ENCODE measurements around the gene MATR3. TPM values are rescaled to one million over a fixed set of nuclear protein-coding genes. Genes with fewer than 3 reads are reported as not detected.
A peak's percentile ranks its signal among the peaks of the same experiment; 100 is the strongest.

MATR3 gene
- total RNA-seq, 6 experiments from 2014 or later: 117 to 179 (median 140) TPM

DNA sequence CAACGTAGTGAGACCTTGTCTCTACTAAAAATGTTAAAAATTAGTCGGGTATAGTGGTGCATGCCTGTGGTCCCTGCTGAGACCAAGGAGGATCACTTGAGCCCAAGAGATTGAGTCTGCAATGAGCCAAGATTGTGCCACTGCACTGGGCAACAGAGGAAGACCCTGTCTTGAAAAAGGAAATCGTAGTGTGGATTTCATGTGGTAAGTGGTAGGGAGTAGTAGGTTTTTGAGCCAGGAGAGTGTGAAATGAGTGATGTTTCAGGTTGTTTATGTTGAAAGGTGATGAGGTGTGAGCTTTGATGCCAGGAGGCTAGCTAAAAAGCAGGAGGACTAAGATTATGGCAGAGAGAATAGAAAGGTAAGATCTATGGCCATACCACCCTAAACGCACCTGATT lies 5.9 kb downstream of the MATR3 start:
- TF ChIP-seq, protein P1, sequence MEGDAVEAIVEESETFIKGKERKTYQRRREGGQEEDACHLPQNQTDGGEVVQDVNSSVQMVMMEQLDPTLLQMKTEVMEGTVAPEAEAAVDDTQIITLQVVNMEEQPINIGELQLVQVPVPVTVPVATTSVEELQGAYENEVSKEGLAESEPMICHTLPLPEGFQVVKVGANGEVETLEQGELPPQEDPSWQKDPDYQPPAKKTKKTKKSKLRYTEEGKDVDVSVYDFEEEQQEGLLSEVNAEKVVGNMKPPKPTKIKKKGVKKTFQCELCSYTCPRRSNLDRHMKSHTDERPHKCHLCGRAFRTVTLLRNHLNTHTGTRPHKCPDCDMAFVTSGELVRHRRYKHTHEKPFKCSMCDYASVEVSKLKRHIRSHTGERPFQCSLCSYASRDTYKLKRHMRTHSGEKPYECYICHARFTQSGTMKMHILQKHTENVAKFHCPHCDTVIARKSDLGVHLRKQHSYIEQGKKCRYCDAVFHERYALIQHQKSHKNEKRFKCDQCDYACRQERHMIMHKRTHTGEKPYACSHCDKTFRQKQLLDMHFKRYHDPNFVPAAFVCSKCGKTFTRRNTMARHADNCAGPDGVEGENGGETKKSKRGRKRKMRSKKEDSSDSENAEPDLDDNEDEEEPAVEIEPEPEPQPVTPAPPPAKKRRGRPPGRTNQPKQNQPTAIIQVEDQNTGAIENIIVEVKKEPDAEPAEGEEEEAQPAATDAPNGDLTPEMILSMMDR (IDR thresholded peaks at IDR 0.05): no peak
- Mint-ChIP-seq H3K27ac (peak overlapping the region; percentile 10; the same call in 1 of the 2 replicates), H3K4me3 (no peak overlapping the region), H3K27me3 (ENCODE audit: insufficient read depth) (no peaks in the 10 kb centered on the region; the same call in 1 of the 2 replicates), H3K36me3 (ENCODE audit: low read depth) (peaks cover 23% of the 10 kb centered on the region), H3K4me1 (ENCODE audit: low read depth) (peaks cover 71% of the 10 kb centered on the region), H3K9me3 (no peaks in the 10 kb centered on the region)
- no peak for DNase-seq

DNA sequence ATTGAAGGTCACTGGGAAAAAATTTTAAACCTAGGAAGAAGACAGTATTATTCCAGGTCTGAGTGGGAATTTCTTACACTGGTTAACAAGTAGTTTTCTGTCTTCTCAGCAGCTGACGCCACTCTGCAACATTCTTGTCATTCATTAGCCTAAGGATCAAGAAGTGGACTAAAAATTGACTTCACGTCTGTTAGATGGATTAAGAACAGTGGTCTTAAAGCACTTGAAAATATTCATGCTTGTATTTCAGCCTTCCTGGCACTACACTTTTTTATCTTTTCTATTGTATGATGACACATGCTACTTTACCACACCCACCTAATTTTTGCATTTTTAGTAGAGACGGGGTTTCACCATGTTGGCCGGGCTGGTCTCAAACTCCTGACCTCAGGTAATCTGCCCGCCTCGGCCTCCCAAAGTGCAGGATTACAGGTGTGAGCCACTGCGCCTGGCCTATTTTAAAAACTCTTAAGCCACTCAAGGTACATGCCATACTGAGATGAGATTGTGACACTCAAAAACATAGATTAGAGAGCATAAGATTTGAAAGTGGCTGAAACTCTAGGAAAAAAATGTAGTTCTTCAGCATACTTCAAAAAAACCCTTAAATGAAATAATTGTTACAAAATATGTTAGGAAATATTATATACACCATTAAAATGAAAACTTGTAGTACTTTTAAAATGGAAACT lies 8.4 kb downstream of the MATR3 start:
- Mint-ChIP-seq H3K9me3 (no peaks in the 10 kb centered on the region), H3K4me3 (no peak overlapping the region), H3K4me1 (ENCODE audit: low read depth) (peaks cover 77% of the 10 kb centered on the region), H3K27ac (peak overlapping the region; percentile 52), H3K27me3 (ENCODE audit: insufficient read depth) (no peaks in the 10 kb centered on the region; the same call in 1 of the 2 replicates), H3K36me3 (ENCODE audit: low read depth) (0 out of 2 replicates have a peak, but pooled peaks cover 8% of the 10 kb centered on the region)
- TF ChIP-seq, protein P1 (IDR thresholded peaks at IDR 0.05): no peak
- no peak for DNase-seq

DNA sequence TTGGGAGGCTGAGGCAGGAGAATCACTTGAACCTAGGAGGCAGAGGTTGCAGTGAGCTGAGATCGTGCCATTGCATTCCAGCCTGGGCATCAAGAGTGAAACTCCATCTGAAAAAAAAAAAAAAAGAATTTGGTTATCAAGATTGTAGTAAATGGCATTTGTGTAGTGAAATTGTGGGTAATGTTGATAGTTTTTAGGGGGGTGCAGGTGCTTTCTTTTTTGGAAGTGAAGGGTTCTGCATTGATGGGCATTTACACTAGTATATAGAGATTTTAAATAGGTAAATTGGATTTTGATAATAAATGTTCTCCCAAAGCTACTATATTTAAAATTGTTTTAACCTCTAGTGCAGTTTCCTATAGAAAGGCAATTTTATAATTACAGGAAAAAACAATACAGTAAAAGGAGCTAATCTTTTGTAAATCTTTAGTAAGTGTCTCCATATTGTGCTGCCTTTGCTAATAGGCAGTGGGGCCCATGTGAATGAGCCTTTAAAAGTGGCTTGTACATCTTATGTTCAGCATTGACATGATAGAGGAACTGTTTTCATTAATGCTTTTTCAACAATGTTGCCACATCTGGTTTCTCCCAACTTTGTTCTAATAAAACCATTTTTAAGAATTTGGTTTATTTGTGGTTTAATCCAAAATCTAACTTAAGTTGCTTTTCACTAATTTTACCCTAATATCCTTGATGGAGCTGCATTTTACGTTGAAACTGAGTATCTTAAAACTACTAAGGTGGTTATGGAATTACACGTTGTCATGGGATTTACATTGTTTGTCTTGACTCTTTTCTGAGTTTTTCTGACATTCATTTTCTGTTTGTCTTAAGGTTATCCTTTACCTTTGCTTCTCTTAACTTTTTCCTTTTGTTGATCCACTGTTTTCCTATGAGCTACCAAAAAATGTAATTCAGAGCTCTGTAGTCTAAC lies 11.1 kb downstream of the MATR3 start:
- Mint-ChIP-seq H3K4me3 (peak overlapping the region; percentile 43; the same call in 1 of the 2 replicates), H3K36me3 (ENCODE audit: low read depth) (peaks cover 26% of the 10 kb centered on the region; the same call in 1 of the 2 replicates), H3K27ac (peak overlapping the region; percentile 40), H3K27me3 (ENCODE audit: insufficient read depth) (no peaks in the 10 kb centered on the region; the same call in 1 of the 2 replicates), H3K9me3 (no peaks in the 10 kb centered on the region), H3K4me1 (ENCODE audit: low read depth) (peaks cover 75% of the 10 kb centered on the region)
- TF ChIP-seq, protein P1 (IDR thresholded peaks at IDR 0.05): no peak
- DNase-seq: no peak

DNA sequence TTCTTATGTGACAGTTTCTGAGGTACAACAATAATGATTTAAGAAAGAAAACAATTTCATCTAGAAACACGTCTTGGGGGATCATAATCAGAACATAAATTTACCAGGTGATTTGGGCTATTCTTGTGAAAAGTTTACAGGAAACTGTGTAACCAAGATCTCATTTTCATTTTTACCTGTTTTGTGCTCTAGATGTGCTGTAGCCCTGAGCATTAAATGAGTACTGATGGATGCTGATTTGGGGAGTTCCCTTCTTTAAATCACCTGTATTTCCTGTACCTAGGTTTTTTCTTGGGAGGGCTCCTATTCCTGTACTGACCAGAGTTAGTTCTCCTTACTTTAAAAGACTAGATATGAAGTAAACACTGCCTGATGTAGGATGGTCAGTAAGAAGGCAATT lies 12.7 kb downstream of the MATR3 start:
- DNase-seq: no peak
- H3K27me3 Mint-ChIP-seq (ENCODE audit: insufficient read depth): no peaks in the 10 kb centered on the region; the same call in 1 of the 2 replicates
- no peaks in the 10 kb centered on the region for H3K9me3 Mint-ChIP-seq
- H3K36me3 Mint-ChIP-seq (ENCODE audit: low read depth): peaks cover 26% of the 10 kb centered on the region; the same call in 1 of the 2 replicates
- no peak overlapping the region for H3K4me3 Mint-ChIP-seq
- peak overlapping the region; percentile 8; the same call in 1 of the 2 replicates for H3K27ac Mint-ChIP-seq
- peaks cover 81% of the 10 kb centered on the region for H3K4me1 Mint-ChIP-seq (ENCODE audit: low read depth)
- TF ChIP-seq, protein P1 (IDR thresholded peaks at IDR 0.05): no peak

DNA sequence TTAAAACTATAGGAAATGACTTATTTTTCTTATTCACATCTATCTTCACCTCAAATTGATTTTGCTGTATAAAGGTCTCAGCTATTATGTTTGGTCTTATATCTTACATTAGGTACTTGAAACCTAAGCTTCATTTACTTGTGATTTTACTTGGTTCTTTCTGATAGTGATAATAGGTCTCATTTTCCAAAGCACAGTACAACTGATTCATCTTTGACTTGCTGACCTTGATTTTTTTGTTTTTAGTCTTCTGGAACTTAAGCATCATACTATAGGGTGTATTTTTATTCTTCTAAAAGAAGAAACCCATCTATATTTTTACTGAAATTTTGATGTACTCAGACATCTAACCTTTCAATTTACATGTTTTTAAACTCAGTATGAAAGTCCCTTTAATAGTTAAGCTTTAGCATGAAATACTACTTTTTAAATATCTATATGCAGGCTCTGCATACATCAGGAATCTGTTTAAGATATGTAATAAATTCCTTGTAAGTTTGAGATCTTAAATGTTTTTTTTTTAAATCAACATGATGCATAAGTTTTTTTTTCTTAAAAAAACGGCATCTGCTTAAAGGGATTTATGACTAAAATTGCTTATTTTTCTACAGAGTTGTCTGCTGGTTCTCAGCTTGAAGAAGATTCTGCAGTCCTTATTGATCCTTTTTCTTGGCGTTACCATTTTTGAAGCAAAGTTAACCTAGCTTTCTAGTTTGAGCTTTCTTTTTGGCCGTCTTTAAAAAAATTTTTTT lies 13.3 kb downstream of the MATR3 start:
- H3K27me3 Mint-ChIP-seq (ENCODE audit: insufficient read depth): no peaks in the 10 kb centered on the region; the same call in 1 of the 2 replicates
- peaks cover 79% of the 10 kb centered on the region for H3K4me1 Mint-ChIP-seq (ENCODE audit: low read depth)
- peaks cover 21% of the 10 kb centered on the region; the same call in 1 of the 2 replicates for H3K36me3 Mint-ChIP-seq (ENCODE audit: low read depth)
- TF ChIP-seq, protein P1 (IDR thresholded peaks at IDR 0.05): no peak
- DNase-seq: no peak
- no peaks in the 10 kb centered on the region for H3K9me3 Mint-ChIP-seq
- no peak overlapping the region for H3K27ac Mint-ChIP-seq
- H3K4me3 Mint-ChIP-seq: no peak overlapping the region

All from HFFc6 (cell line).